HepG2 (cell line): ENCODE results near the gene SCGB1C1. TPM values are rescaled to one million over a fixed set of nuclear protein-coding genes. Genes with fewer than 3 reads are reported as not detected.

Source experiments
- ARID4A ChIP-seq: sonication (generic); formaldehyde crosslinking; IDR thresholded peaks from 2 replicates; pipeline ENCODE4 v1.5.0; 2020; ENCODE audit warnings: mild to moderate bottlenecking, missing genetic modification reagents, borderline replicate concordance
- DDIT3 ChIP-seq: sonication (generic); formaldehyde crosslinking; IDR thresholded peaks from 2 replicates; pipeline ENCODE4 v1.4.0; 2020; ENCODE audit warnings: mild to moderate bottlenecking, missing genetic modification reagents
- ELF3 ChIP-seq: IDR thresholded peaks from 2 replicates; pipeline ENCODE4 v1.6.1; 2016; ENCODE audit warnings: missing genetic modification reagents, missing compliant biosample characterization
- GATAD2A ChIP-seq: IDR thresholded peaks from 2 replicates; pipeline ENCODE4 v1.6.1; 2016
- KAT7 ChIP-seq: IDR thresholded peaks from 2 replicates; pipeline ENCODE4 v1.6.1; 2018; ENCODE audit warnings: borderline replicate concordance, missing compliant biosample characterization
- KLF15 ChIP-seq: sonication (generic); formaldehyde crosslinking; IDR thresholded peaks from 2 replicates; pipeline ENCODE4 v1.8.1; 2023; ENCODE audit warnings: borderline replicate concordance, mild to moderate bottlenecking, inconsistent platforms, missing genetic modification reagents, mixed read lengths
- PRPF4 ChIP-seq: fragments of 200-400 bp; formaldehyde crosslinking; IDR thresholded peaks from 2 replicates; pipeline ENCODE4 v1.6.1; 2016; ENCODE audit warnings: low read length, low read depth; ENCODE audit not compliant: poor library complexity, severe bottlenecking
- SETDB1 ChIP-seq: sonication (generic); formaldehyde crosslinking; IDR thresholded peaks from 2 replicates; pipeline ENCODE4 v1.5.1; 2020; ENCODE audit warnings: missing genetic modification reagents, mild to moderate bottlenecking, borderline replicate concordance
- ZBTB10 ChIP-seq: sonication (generic); formaldehyde crosslinking; IDR thresholded peaks from 2 replicates; pipeline ENCODE4 v1.4.0; 2020; ENCODE audit warnings: missing genetic modification reagents, borderline replicate concordance
- ZBTB43 ChIP-seq: sonication (generic); formaldehyde crosslinking; conservative IDR thresholded peaks from 2 replicates; pipeline ENCODE4 v1.4.0; 2020; ENCODE audit warnings: missing genetic modification reagents
- ZC3H13 ChIP-seq: sonication (generic); formaldehyde crosslinking; IDR thresholded peaks from 2 replicates; pipeline ENCODE4 v1.8.1; 2023; ENCODE audit warnings: mild to moderate bottlenecking, missing genetic modification reagents, moderate library complexity
- ZNF232 ChIP-seq: sonication (generic); formaldehyde crosslinking; IDR thresholded peaks from 2 replicates; pipeline ENCODE4 v1.4.0; 2020; ENCODE audit warnings: missing genetic modification reagents, borderline replicate concordance
- ZNF280B ChIP-seq: sonication (generic); formaldehyde crosslinking; IDR thresholded peaks from 2 replicates; pipeline ENCODE4 v1.5.0; 2020; ENCODE audit warnings: missing genetic modification reagents, mild to moderate bottlenecking, borderline replicate concordance
- ZNF333 ChIP-seq: sonication (generic); formaldehyde crosslinking; IDR thresholded peaks from 2 replicates; pipeline ENCODE4 v1.4.0; 2020; ENCODE audit warnings: mild to moderate bottlenecking, missing genetic modification reagents, borderline replicate concordance
- ZNF430 ChIP-seq: sonication (generic); formaldehyde crosslinking; IDR thresholded peaks from 2 replicates; pipeline ENCODE4 v1.9.0; 2021; ENCODE audit warnings: mild to moderate bottlenecking, missing genetic modification reagents
- ZNF546 ChIP-seq: sonication (generic); formaldehyde crosslinking; conservative IDR thresholded peaks from 2 replicates; pipeline ENCODE4 v1.8.1; 2023; ENCODE audit warnings: mild to moderate bottlenecking, missing genetic modification reagents
- ZNF556 ChIP-seq: sonication (generic); formaldehyde crosslinking; IDR thresholded peaks from 2 replicates; pipeline ENCODE4 v1.4.0; 2020; ENCODE audit warnings: mild to moderate bottlenecking, missing genetic modification reagents, borderline replicate concordance
- ZNF703 ChIP-seq: sonication (generic); formaldehyde crosslinking; IDR thresholded peaks from 2 replicates; pipeline ENCODE4 v1.5.1; 2020; ENCODE audit warnings: missing genetic modification reagents, mild to moderate bottlenecking, moderate library complexity, borderline replicate concordance
- ZNF713 ChIP-seq: sonication (generic); formaldehyde crosslinking; IDR thresholded peaks from 2 replicates; pipeline ENCODE4 v1.4.0; 2020; ENCODE audit warnings: mild to moderate bottlenecking, missing genetic modification reagents
- polyA plus RNA-seq, 8 experiments: library from polyadenylated mRNA; depleted of rRNA in 3 of 8; stranded (reverse) in 7 of 8; unstranded in 1 of 8; fragments of >200 nt; fragmentation: Illumina TruSeq in 4 of 8; extraction: Trizol in 4 of 8; gene quantifications; 2 replicates each; pipeline versions ENCODE4 v1.2.1 to v1.2.3, GENCODE V29; 2011 to 2016; ENCODE audit warnings: low read depth in 4 of 8, missing spikeins in 1 of 8, mixed read lengths in 1 of 8; ENCODE audit not compliant: insufficient read depth in 1 of 8
- total RNA-seq, 5 experiments: library from RNA; depleted of rRNA; stranded (reverse); fragments of >200 nt; fragmentation: Illumina TruSeq; extraction: Trizol; gene quantifications; 2 replicates each; pipeline ENCODE4 v1.2.3, GENCODE V29; 2016; ENCODE audit warnings: low read depth in 1 of 5

SCGB1C1 gene
- total and polyA plus RNA-seq, 2 of the 13 experiments (the other 11 are each of a cell fraction or from before 2014, with no cell fraction given), result not detected

- TF ChIP-seq DDIT3 (CRISPR knock-in tag) (0 out of 2 replicates have a peak, but pooled peaks have one; percentile 17), ZNF430 (CRISPR knock-in tag) (0 out of 2 replicates have a peak, but pooled peaks have one; percentile 53), KAT7 (CRISPR knock-in tag) (no peak), ARID4A (CRISPR knock-in tag) (peak; percentile 76), ELF3 (CRISPR knock-in tag) (no peak), ZBTB10 (no peak), ZNF703 (no peak), ZNF556 (0 out of 2 replicates have a peak, but pooled peaks have one; percentile 57), KLF15 (CRISPR knock-in tag) (no peak), ZNF232 (CRISPR knock-in tag) (no peak), ZNF280B (CRISPR knock-in tag) (no peak), ZNF713 (CRISPR knock-in tag) (no peak), PRPF4 (no peak), GATAD2A (CRISPR knock-in tag) (no peak), ZC3H13 (peak; percentile 99), ZNF333 (no peak), ZNF546 (CRISPR knock-in tag) (no peak), SETDB1 (no peak), ZBTB43 (CRISPR knock-in tag) (no peak)
Observed at GRCh38 chr11:208181-208916, 15.5 kb downstream of the SCGB1C1 start (continued).
